ENCODE data around the gene DIABLO. TPM values are rescaled to one million over a fixed set of nuclear protein-coding genes. Genes with fewer than 3 reads are reported as not detected.
A peak's percentile ranks its signal among the peaks of the same experiment; 100 is the strongest.

Gene DIABLO
- total RNA-seq, 2 experiments from 2014 or later: 50.5 to 55.2 TPM

- Mint-ChIP-seq H3K27me3 (peaks cover 1% of the 10 kb centered on the region), H3K36me3 (ENCODE audit: low read depth) (no peaks in the 10 kb centered on the region), H3K9me3 (no peaks in the 10 kb centered on the region), H3K4me3 (no peak overlapping the region), H3K4me1 (ENCODE audit: low read depth) (peaks cover 18% of the 10 kb centered on the region), H3K27ac (peak overlapping the region; percentile 9)
- TF ChIP-seq, protein P1, sequence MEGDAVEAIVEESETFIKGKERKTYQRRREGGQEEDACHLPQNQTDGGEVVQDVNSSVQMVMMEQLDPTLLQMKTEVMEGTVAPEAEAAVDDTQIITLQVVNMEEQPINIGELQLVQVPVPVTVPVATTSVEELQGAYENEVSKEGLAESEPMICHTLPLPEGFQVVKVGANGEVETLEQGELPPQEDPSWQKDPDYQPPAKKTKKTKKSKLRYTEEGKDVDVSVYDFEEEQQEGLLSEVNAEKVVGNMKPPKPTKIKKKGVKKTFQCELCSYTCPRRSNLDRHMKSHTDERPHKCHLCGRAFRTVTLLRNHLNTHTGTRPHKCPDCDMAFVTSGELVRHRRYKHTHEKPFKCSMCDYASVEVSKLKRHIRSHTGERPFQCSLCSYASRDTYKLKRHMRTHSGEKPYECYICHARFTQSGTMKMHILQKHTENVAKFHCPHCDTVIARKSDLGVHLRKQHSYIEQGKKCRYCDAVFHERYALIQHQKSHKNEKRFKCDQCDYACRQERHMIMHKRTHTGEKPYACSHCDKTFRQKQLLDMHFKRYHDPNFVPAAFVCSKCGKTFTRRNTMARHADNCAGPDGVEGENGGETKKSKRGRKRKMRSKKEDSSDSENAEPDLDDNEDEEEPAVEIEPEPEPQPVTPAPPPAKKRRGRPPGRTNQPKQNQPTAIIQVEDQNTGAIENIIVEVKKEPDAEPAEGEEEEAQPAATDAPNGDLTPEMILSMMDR (IDR thresholded peaks at IDR 0.05): no peak
- POLR2A ChIA-PET: interaction anchor here (0.6 to 2.0 kb wide), 4 partner anchors 9 to 107 kb away, joined by 3 to 5 read pairs (median 4); no protein-coding TSS in a partner anchor
- ATAC-seq (peak; percentile 79), DNase-seq (peak; percentile 74)
- intact Hi-C loops (cut with micrococcal nuclease): no loop called here
- CTCF ChIA-PET: interaction anchor here (1.0 to 1.9 kb wide), 6 partner anchors 36 to 175 kb away, joined by 3 to 6 read pairs (median 4); no protein-coding TSS in a partner anchor
These were observed 59.2 kb downstream of the DIABLO start for GRCh38 chr12:122166422-122167349.

GRCh38 chr12:122162976-122163375 lies 62.9 kb downstream of the DIABLO start:
- ChIA-PET CTCF (no interaction called here), POLR2A (no interaction called here)
- Mint-ChIP-seq H3K9me3 (no peaks in the 10 kb centered on the region), H3K4me1 (ENCODE audit: low read depth) (peaks cover 20% of the 10 kb centered on the region), H3K27ac (no peak overlapping the region), H3K36me3 (ENCODE audit: low read depth) (no peaks in the 10 kb centered on the region), H3K4me3 (no peak overlapping the region), H3K27me3 (peaks cover 1% of the 10 kb centered on the region)
- ATAC-seq (no peak), DNase-seq (no peak)
- TF ChIP-seq, protein P1 (IDR thresholded peaks at IDR 0.05): no peak
- intact Hi-C loops (cut with micrococcal nuclease): no loop called here

- Mint-ChIP-seq H3K36me3 (ENCODE audit: low read depth) (no peaks in the 10 kb centered on the region), H3K4me1 (ENCODE audit: low read depth) (peaks cover 13% of the 10 kb centered on the region), H3K4me3 (no peak overlapping the region), H3K27ac (peak overlapping the region; percentile 69), H3K27me3 (no peaks in the 10 kb centered on the region), H3K9me3 (no peaks in the 10 kb centered on the region)
- TF ChIP-seq, protein P1 (IDR thresholded peaks at IDR 0.05): no peak
- DNase-seq: peak; percentile 47
- ChIA-PET POLR2A (interaction anchor here (0.6 to 0.9 kb wide), 2 partner anchors 13 to 341 kb away, joined by 3 read pairs; no protein-coding TSS in a partner anchor), CTCF (interaction anchor here (0.7 to 1.2 kb wide), 2 partner anchors 29 to 39 kb away, joined by 3 read pairs; no protein-coding TSS in a partner anchor)
- peak; percentile 65 for ATAC-seq
- intact Hi-C loops (cut with micrococcal nuclease): no loop called here
These were observed 64.2 kb downstream of the DIABLO start for GRCh38 chr12:122161682-122162081.

DNA sequence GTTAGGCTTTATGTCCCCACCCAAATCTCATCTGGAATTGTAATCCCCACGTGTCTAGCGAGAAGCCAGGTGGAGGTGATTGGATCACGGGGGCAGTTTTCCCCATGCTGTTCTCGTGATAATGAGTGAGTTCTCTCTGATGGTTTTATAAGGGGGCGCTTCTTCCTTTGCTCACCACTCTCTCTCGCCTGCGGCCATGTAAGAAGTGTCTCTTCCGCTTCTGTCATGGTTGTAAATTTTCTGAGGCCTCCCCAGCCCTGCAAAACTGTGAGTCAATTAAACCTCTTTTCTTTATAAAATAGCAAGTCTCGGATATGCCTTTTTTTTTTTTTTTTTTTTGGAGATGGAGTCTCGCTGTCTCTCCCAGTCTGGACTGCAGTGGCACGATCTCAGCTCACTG lies 65.1 kb downstream of the DIABLO start:
- TF ChIP-seq, protein P1 (IDR thresholded peaks at IDR 0.05): no peak
- H3K9me3 Mint-ChIP-seq: no peaks in the 10 kb centered on the region
- POLR2A ChIA-PET: no interaction called here
- H3K27me3 Mint-ChIP-seq: no peaks in the 10 kb centered on the region
- no peak for ATAC-seq
- H3K27ac Mint-ChIP-seq: no peak overlapping the region
- no peak for DNase-seq
- no peak overlapping the region for H3K4me3 Mint-ChIP-seq
- H3K36me3 Mint-ChIP-seq (ENCODE audit: low read depth): no peaks in the 10 kb centered on the region
- peaks cover 9% of the 10 kb centered on the region for H3K4me1 Mint-ChIP-seq (ENCODE audit: low read depth)
- CTCF ChIA-PET: no interaction called here
- intact Hi-C loops (cut with micrococcal nuclease): no loop called here

- POLR2A ChIA-PET: no interaction called here
- no peaks in the 10 kb centered on the region for H3K27me3 Mint-ChIP-seq
- H3K27ac Mint-ChIP-seq: no peak overlapping the region
- no peaks in the 10 kb centered on the region for H3K9me3 Mint-ChIP-seq
- CTCF ChIA-PET: interaction anchor here (0.8 to 1.1 kb wide), 3 partner anchors 30 to 34 kb away, joined by 3 read pairs; no protein-coding TSS in a partner anchor
- TF ChIP-seq, protein P1 (IDR thresholded peaks at IDR 0.05): peak; percentile 43
- DNase-seq (no peak), ATAC-seq (peak; percentile 54)
- H3K4me1 Mint-ChIP-seq (ENCODE audit: low read depth): peaks cover 9% of the 10 kb centered on the region
- H3K36me3 Mint-ChIP-seq (ENCODE audit: low read depth): no peaks in the 10 kb centered on the region
- no peak overlapping the region for H3K4me3 Mint-ChIP-seq
- intact Hi-C loops (cut with micrococcal nuclease): loop anchor here (5.0 kb wide), 1 partner anchor 32 kb away; no protein-coding TSS in a partner anchor
These were observed 66.0 kb downstream of the DIABLO start for GRCh38 chr12:122159882-122160281.
